Endothelial cell of umbilical vein (primary cell): ENCODE results near the gene AQP2. TPM values are rescaled to one million over a fixed set of nuclear protein-coding genes. Genes with fewer than 3 reads are reported as not detected.
A peak's percentile ranks its signal among the peaks of the same experiment; 100 is the strongest.

Source experiments
- BruUV-seq: library from RNA; stranded (reverse); fragments of 400-500 nt; replicated peaks from 2 replicates; lab custom pipeline; 2021; lab: Mats Ljungman, UMichigan
- CTCF ChIA-PET: fragments of 300-600, 350-600 bp; sonication (Branson Sonifier 250); formaldehyde crosslinking; loops from one replicate; lab custom pipeline; 2021; ENCODE audit warnings: antibody characterized with exemption, inconsistent platforms; lab: Charles Lee
- POLR2A ChIA-PET: fragments of 300-600, 350-600 bp; sonication (Branson Sonifier 250); formaldehyde crosslinking; loops from one replicate; lab custom pipeline; 2021; ENCODE audit warnings: antibody characterized with exemption, inconsistent platforms; lab: Charles Lee
- DNase-seq: peaks from one replicate; pipeline ENCODE4 v3.0.0-alpha.2; 2011; ENCODE audit warnings: low read depth, low spot score
- FAIRE-seq: peaks from 2 replicates; lab custom pipeline; 2011; peaks lifted over from hg19 to GRCh38; lab: Jason Lieb, UNC
- H2AFZ ChIP-seq: 2 replicates; pipeline ENCODE4 v1.6.0; 2012; ENCODE audit warnings: low read depth, low read length, control low read depth, inconsistent platforms
- H3K27ac ChIP-seq: 2 replicates; pipeline ENCODE4 v1.5.1; 2011; ENCODE audit warnings: low read depth, mild to moderate bottlenecking, control low read depth, low read length, moderate library complexity; ENCODE audit not compliant: insufficient read depth
- H3K27me3 ChIP-seq, 2 experiments: 2 replicates each; pipeline versions ENCODE4 v1.6.0 to v1.6.1; 2011; ENCODE audit warnings: low read length in 2 of 2, mixed read lengths in 1 of 2; ENCODE audit not compliant: control insufficient read depth in 2 of 2, insufficient read depth in 2 of 2
- H3K36me3 ChIP-seq, 2 experiments: 2 replicates in 1 of 2; 3 replicates in 1 of 2; pipeline ENCODE4 v1.5.1; 2011; ENCODE audit warnings: low read length in 2 of 2, mild to moderate bottlenecking in 1 of 2, moderate library complexity in 1 of 2; ENCODE audit not compliant: control insufficient read depth in 2 of 2, insufficient read depth in 2 of 2; ENCODE audit errors: extremely low read depth in 1 of 2
- H3K4me1 ChIP-seq: 3 replicates; pipeline ENCODE4 v1.5.1; 2011; ENCODE audit warnings: mild to moderate bottlenecking, low read length; ENCODE audit not compliant: control insufficient read depth, insufficient read depth; ENCODE audit errors: extremely low read depth
- H3K4me2 ChIP-seq: 2 replicates; pipeline ENCODE4 v1.6.1; 2011; ENCODE audit warnings: low read length, control low read depth, mixed read lengths; ENCODE audit not compliant: insufficient read depth
- H3K4me3 ChIP-seq, 3 experiments: fragments of 200-600 bp in 1 of 3; sonication (generic), shearing (Covaris generic) in 1 of 3; replicated peaks in 1 of 3; 2 replicates each; pipeline ENCODE4 v1.5.1; 2011 to 2016; ENCODE audit warnings: control low read depth in 3 of 3, low read length in 3 of 3, mild to moderate bottlenecking in 2 of 3, inconsistent platforms in 1 of 3, low read depth in 1 of 3, moderate library complexity in 1 of 3; ENCODE audit not compliant: insufficient read depth in 1 of 3
- H3K79me2 ChIP-seq: 2 replicates; pipeline ENCODE4 v1.6.0; 2012; ENCODE audit warnings: low read length, inconsistent platforms; ENCODE audit not compliant: control insufficient read depth, insufficient read depth
- H3K9ac ChIP-seq: replicated peaks from 2 replicates; pipeline ENCODE3; 2011; ENCODE audit warnings: low read length, control low read depth; ENCODE audit not compliant: insufficient read depth; ENCODE audit errors: extremely low read depth
- H3K9me1 ChIP-seq: replicated peaks from 3 replicates; pipeline ENCODE4 v1.6.0; 2011; ENCODE audit warnings: mild to moderate bottlenecking, low read length; ENCODE audit not compliant: control insufficient read depth, insufficient read depth; ENCODE audit errors: extremely low read depth
- H3K9me3 ChIP-seq: replicated peaks from 2 replicates; pipeline ENCODE4 v1.5.1; 2012; ENCODE audit warnings: low read length, inconsistent platforms; ENCODE audit not compliant: control insufficient read depth, insufficient read depth
- H4K20me1 ChIP-seq: replicated peaks from 2 replicates; pipeline ENCODE3; 2011; ENCODE audit warnings: mild to moderate bottlenecking, low read length; ENCODE audit not compliant: control insufficient read depth, insufficient read depth; ENCODE audit errors: extremely low read depth
- CTCF ChIP-seq, 2 donors: IDR thresholded peaks; 1 replicate in 1 of 2; 2 replicates in 1 of 2; pipeline ENCODE4 v1.5.1; 2011; ENCODE audit warnings: low read length in 2 of 2, mild to moderate bottlenecking in 2 of 2, moderate library complexity in 2 of 2, control low read depth in 1 of 2, inconsistent platforms in 1 of 2, low read depth in 1 of 2; ENCODE audit not compliant: insufficient read depth in 1 of 2; ENCODE audit errors: extremely low read depth in 1 of 2
- EZH2 ChIP-seq: IDR thresholded peaks from 2 replicates; pipeline ENCODE4 v1.6.1; 2012; ENCODE audit warnings: borderline replicate concordance, low read depth, mild to moderate bottlenecking, moderate library complexity, low read length, inconsistent platforms; ENCODE audit not compliant: severe bottlenecking
- FOS ChIP-seq: IDR thresholded peaks from 2 replicates; pipeline ENCODE4 v1.6.1; 2011; ENCODE audit warnings: mild to moderate bottlenecking, low read length, moderate library complexity, borderline replicate concordance; ENCODE audit not compliant: insufficient read depth
- GATA2 ChIP-seq: IDR thresholded peaks from 2 replicates; pipeline ENCODE4 v1.7.0; 2011; ENCODE audit warnings: low read depth, mild to moderate bottlenecking, moderate library complexity, mixed read lengths, low read length; ENCODE audit not compliant: insufficient read length, insufficient read depth
- JUN ChIP-seq: IDR thresholded peaks from 2 replicates; pipeline ENCODE4 v1.6.1; 2011; ENCODE audit warnings: borderline replicate concordance, low read depth; ENCODE audit not compliant: insufficient read length, insufficient read depth
- MAX ChIP-seq: IDR thresholded peaks from 2 replicates; pipeline ENCODE4 v1.6.1; 2011; ENCODE audit not compliant: insufficient read depth, insufficient read length
- MYC ChIP-seq: IDR thresholded peaks from one replicate; pipeline ENCODE4 v1.6.1; 2011; ENCODE audit warnings: mild to moderate bottlenecking, low read depth, low read length
- POLR2A ChIP-seq: IDR thresholded peaks from 2 replicates; pipeline ENCODE4 v1.6.1; 2012; ENCODE audit warnings: low read depth, mild to moderate bottlenecking, control low read depth, low read length
- POLR2AphosphoS5 ChIP-seq: IDR thresholded peaks from 2 replicates; pipeline ENCODE4 v1.6.1; 2012; ENCODE audit warnings: low read depth, mild to moderate bottlenecking, control low read depth, low read length, moderate library complexity; ENCODE audit not compliant: insufficient read depth
- dilution Hi-C: fragments of 300-500 bp; cut with MboI; formaldehyde crosslinking; loops from one replicate; pipeline ENCODE4 v1.15.0; 2019; ENCODE audit warnings: low sequenced_read_pairs; ENCODE audit not compliant: extremely low pct_ligation_motif_present
- intact Hi-C: fragments of 100-400 bp; cut with micrococcal nuclease; formaldehyde crosslinking; loops from one replicate; pipeline ENCODE4 v1.10.0; 2022
- polyA plus RNA-seq, 4 experiments: library from polyadenylated mRNA; depleted of rRNA in 3 of 4; stranded (reverse) in 3 of 4; unstranded in 1 of 4; fragments of >200 nt; gene quantifications; 2 replicates each; pipeline versions ENCODE4 v1.2.1 to v1.2.3, GENCODE V29; 2011 to 2012; ENCODE audit warnings: missing spikeins in 1 of 4
- total RNA-seq: library from RNA; stranded (reverse); gene quantifications from 2 replicates; pipeline ENCODE4 v1.2.3, GENCODE V29; 2021

Gene AQP2
- total and polyA plus RNA-seq, 2 donors (not counting 3 experiments of a cell fraction or from before 2014, with no cell fraction given), result not detected

- intact Hi-C loops (loop anchor here (1.0 kb wide), 4 partner anchors 15 to 75 kb away; no protein-coding TSS in a partner anchor), dilution Hi-C loops (no loop called here)
- no TSS peak for BruUV-seq
- no peak for DNase-seq
- H3K9me3 ChIP-seq, result no peaks in the 10 kb centered on the region
- H4K20me1 ChIP-seq, result no peaks in the 10 kb centered on the region
- H2AFZ ChIP-seq, result no peak overlapping the region
- H3K9ac ChIP-seq, result no peak overlapping the region
- CTCF ChIA-PET, result interaction anchor here (1.2 to 4.5 kb wide), 18 partner anchors 11 to 126 kb away, joined by 5 to 112 read pairs (median 10); partner anchors contain the start of gene AQP5
- peaks cover 11% of the 10 kb centered on the region for H3K4me1 ChIP-seq
- H3K27ac ChIP-seq, result no peak overlapping the region
- TF ChIP-seq EZH2 (no peak), MAX (no peak), JUN (no peak)
- POLR2A ChIA-PET, result no interaction called here
- no peaks in the 10 kb centered on the region for H3K9me1 ChIP-seq
- FAIRE-seq, result no peak
- H3K4me2 ChIP-seq, result peak overlapping the region; percentile 48
- H3K27me3 ChIP-seq, result no peaks in the 10 kb centered on the region
- H3K4me3 ChIP-seq, result no peak overlapping the region
- no peaks in the 10 kb centered on the region for H3K36me3 ChIP-seq
- no peaks in the 10 kb centered on the region for H3K79me2 ChIP-seq
Measured at GRCh38 chr12:49944718-49945117, 5.8 kb upstream of the AQP2 start.

- Histone ChIP-seq H2AFZ (peak overlapping the region; percentile 88), H3K27ac (peak overlapping the region; percentile 49), H3K9me3 (no peaks in the 10 kb centered on the region), H3K79me2 (no peaks in the 10 kb centered on the region), H3K36me3 (no peaks in the 10 kb centered on the region), H3K27me3 (no peaks in the 10 kb centered on the region), H3K9ac (no peak overlapping the region), H3K4me2 (peak overlapping the region; percentile 48), H4K20me1 (no peaks in the 10 kb centered on the region), H3K9me1 (no peaks in the 10 kb centered on the region), H3K4me1 (peaks cover 11% of the 10 kb centered on the region), H3K4me3 (no peak overlapping the region)
- dilution Hi-C loops, result no loop called here
- peak; percentile 89 for DNase-seq
- CTCF ChIA-PET, result interaction anchor here (0.5 to 4.5 kb wide), 46 partner anchors 8 to 125 kb away, joined by 3 to 112 read pairs (median 5); partner anchors contain the start of genes AQP5 and NCKAP5L
- POLR2A ChIA-PET, result no interaction called here
- no TSS peak for BruUV-seq
- TF ChIP-seq JUN, result peak; percentile 18
- no peak for TF ChIP-seq EZH2
- no peak for TF ChIP-seq MYC
- TF ChIP-seq POLR2AphosphoS5, result peak; percentile 55
- peak; percentile 96 to 97 for TF ChIP-seq CTCF (IDR thresholded peaks at IDR 0.05; ENCODE audit: extremely low read depth in 1 of 2, insufficient read depth in 1 of 2, low read depth in 1 of 2, low read length in 2 of 2)
- no peak for TF ChIP-seq GATA2
- no peak for TF ChIP-seq MAX
- peak; percentile 61 for TF ChIP-seq FOS
- no peak for TF ChIP-seq POLR2A
- intact Hi-C loops, result loop anchor here (1.0 kb wide), 4 partner anchors 14 to 76 kb away; no protein-coding TSS in a partner anchor
- FAIRE-seq, result peak; percentile 95
Measured at GRCh38 chr12:49945394-49946080, 5.0 kb upstream of the AQP2 start.
